Ureter (tissue), 1 donor: Measurements from ENCODE around the gene ZNF365. TPM values are rescaled to one million over a fixed set of nuclear protein-coding genes. Genes with fewer than 3 reads are reported as not detected.
"Not testable (repeated sequence)": the region's sequence is repeated elsewhere in the genome, so short reads cannot be mapped to it uniquely, and the experiment has no call there.

Experiments used
- DNase-seq: peaks from one replicate; pipeline ENCODE4 v3.0.0-alpha.2; 2020; ENCODE audit warnings: low spot score
- total RNA-seq: library from RNA; stranded (reverse); gene quantifications from one replicate; pipeline ENCODE4 v1.2.4, GENCODE V29; 2023
- donor health status: DM: yes; HTN: yes; CAD: no.

Gene ZNF365
- total RNA-seq, 1 donor from 2014 or later: 0.21 TPM

GRCh38 chr10:62377966-62378365 lies 3.8 kb downstream of the ZNF365 start:
- no peak for DNase-seq

- not testable (repeated sequence) for DNase-seq
These were observed 4.7 kb downstream of the ZNF365 start for GRCh38 chr10:62378877-62379276.

GRCh38 chr10:62379394-62379793 lies 5.2 kb downstream of the ZNF365 start:
- no peak for DNase-seq

DNA sequence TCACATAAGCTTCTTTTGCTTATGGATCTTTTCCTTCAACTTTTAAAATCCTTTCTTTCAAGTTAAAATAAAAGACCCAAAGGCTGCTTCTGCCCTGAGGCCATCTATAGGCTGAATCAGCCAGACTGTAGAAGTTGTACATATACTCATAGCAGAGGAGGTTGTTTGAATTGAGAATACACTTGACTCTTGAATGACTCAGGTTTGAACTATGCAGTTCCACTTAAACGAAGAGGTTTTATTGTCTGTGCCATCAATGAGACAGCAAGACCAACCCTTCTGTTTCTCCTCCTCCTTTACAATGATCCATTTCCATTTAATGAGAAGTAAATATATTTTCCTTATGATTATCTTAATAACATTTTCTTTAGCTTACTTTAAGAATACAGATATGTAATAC lies 5.8 kb downstream of the ZNF365 start:
- DNase-seq: no peak

GRCh38 chr10:62381385-62382102 lies 7.4 kb downstream of the ZNF365 start:
- DNase-seq: no peak

DNA sequence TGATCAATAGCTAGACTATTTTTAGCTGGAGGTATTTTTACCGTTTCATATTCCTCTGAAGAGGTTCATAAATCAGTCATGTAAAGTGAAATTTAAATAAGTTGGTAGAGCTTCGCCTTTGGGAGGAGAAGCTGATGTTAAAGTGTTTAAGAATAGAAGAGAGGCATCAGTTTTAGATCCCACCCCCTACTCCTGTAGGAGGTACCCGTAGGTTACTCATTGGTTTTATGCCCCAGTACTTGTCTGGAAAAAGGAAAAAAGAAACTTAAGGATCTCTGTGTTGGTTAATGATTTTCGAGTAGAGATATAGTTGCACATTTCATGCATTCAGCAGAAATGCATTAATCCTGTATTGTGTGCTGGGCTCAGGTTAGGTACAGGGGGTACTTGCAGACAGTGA lies 8.7 kb downstream of the ZNF365 start:
- DNase-seq: no peak

- no peak for DNase-seq
These were observed 9.9 kb downstream of the ZNF365 start for GRCh38 chr10:62384057-62384446.

DNA sequence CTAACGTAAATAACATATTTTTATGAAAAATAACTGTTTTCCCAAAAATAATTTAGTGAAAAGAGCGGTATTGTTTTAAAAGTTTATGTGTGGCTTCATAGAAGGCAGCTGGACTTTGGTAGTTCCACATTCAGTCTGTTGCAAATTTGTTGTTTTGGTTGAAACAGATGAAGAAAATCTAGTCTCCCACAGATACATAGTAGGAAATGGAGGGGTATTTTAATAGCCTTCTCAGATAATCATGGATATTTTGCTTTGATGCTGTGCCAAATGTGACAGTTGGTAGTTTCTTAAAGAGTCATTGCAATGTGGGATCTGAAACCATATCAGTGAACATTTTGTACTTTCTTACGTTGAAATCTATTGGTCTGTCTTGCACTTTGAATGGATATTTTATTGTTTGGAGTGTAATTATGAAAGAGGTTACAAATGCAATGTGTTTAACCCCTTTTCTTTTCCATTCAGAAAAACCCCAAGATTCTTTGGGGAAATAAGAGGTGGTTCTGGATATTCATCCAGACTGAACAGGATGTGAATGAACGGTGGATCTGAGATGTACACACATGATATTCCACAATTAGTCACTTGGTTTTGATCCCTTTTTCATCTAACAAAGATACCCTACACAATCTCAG lies 10.4 kb downstream of the ZNF365 start:
- DNase-seq: no peak

GRCh38 chr10:62386356-62387320 lies 12.5 kb downstream of the ZNF365 start:
- no peak for DNase-seq

DNA sequence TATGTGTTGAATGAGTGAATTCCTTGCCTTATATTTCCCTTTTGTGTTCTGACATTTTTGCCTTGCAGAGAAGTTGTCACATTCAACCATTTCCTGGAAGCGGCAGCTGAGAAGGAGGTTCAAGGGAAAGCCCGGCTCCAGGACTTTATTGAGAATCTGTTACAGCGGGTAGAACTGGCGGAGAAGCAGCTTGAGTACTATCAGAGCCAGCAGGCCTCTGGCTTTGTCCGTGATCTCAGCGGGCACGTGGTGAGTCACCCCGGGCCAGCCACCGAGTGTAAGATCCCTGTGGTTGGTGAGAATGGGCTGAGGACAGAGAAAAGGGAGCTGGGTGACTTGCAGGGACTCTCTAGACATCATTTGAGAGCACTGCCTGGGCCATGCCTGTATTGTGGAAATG lies 14.2 kb downstream of the ZNF365 start:
- DNase-seq: no peak

GRCh38 chr10:62390497-62391176 lies 16.5 kb downstream of the ZNF365 start:
- no peak for DNase-seq

DNA sequence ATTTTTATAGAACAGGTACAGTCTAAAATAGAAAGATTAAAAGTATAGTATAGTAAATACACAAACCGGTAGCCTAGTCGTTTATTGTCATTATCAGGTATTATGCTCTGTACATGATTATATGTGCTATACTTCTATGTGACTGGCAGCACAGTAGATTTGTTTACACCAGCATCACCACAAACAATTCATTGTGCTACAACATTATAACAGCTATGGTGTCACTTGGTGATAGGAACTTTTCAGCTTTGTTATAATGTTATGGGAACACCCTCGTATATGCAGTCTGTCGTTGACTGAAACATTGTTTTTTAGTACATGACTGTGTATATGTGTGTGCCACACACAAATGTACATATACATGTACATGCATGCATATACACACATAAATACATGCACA lies 19.1 kb downstream of the ZNF365 start:
- DNase-seq: no peak

DNA sequence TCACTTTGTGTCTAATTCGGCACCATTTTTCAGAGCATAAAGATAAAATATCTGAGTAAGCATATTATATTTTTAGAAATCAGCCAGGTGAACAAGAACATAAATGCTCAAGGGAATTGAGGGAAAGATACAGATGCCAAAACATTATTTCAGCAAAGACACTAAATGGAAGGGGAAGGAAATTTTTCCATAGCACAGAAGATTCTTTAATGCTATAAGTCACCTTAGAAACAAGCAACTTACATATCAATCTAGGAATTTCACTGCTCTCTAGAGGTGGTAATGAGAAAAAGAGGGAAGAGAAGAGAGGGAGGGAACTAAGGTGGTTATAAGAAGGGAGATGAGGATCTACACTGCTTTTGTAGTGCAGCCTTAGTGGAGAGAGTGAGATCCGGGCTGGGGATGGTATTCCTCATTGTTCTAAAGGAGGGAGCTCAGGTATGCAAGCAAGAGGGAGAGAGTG lies 20.4 kb downstream of the ZNF365 start:
- no peak for DNase-seq

DNA sequence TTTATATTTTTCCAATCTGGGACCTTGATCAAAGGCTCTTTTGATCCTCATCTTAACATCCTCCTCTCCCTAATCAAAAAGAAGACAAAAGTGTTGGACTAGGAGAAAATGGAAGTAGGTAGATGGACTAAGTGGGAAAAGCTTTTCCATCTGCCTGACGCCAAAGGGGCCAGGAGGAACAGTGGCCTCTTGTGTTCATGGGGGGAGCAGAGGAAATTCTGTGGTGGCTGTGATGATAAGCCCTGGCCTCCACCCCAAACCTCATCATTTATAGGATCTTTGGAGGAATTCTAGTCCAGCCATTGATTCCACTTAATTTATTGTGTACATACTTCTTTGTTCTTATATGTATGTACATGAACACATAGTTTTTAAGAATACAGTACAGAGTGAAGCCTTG lies 21.7 kb downstream of the ZNF365 start:
- no peak for DNase-seq

GRCh38 chr10:62396864-62397263 lies 22.7 kb downstream of the ZNF365 start:
- DNase-seq: no peak

GRCh38 chr10:62399211-62399610 lies 25.0 kb downstream of the ZNF365 start:
- no peak for DNase-seq

- DNase-seq: no peak
These were observed 28.3 kb downstream of the ZNF365 start for GRCh38 chr10:62402508-62402907.

DNA sequence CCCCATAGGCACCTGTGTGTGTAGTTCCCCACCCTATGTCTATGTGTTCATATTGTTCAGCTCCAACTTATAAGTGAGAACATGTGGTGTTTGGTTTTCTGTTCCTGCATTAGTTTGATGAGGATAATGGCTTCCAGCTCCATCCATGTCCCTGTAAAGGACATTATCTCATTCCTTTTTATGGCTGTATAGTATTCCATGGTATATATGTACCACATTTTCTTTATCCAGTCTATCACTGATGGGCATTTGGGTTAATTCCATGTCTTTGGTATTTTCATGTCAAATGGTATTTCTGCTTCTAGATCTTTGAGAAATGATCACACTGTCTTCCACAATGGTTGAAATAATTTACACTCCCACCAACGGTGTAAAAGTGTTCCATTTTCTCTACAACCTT lies 36.4 kb downstream of the ZNF365 start:
- DNase-seq: not testable (repeated sequence)

DNA sequence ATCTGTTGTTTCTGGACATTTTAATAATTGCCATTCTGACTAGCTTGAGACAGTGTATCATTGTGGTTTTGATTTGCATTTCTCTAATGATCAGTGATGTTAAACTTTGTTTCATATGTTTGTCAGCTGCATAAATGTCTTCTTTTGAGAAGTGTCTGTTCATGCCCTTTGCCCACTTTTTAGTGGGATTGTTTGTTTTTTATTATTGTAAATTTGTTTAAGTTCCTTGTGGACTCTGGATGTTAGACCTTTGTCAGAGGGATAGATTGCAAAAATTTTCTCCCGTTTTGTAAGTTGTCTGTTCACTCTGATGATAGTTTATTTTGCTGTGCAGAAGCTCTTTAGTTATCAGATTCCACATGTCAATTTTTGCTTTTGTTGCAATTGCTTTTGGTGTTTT lies 36.8 kb downstream of the ZNF365 start:
- DNase-seq: not testable (repeated sequence)

GRCh38 chr10:62413048-62413447 lies 38.9 kb downstream of the ZNF365 start:
- no peak for DNase-seq

- no peak for DNase-seq
These were observed 39.5 kb downstream of the ZNF365 start for GRCh38 chr10:62413652-62414051.

DNA sequence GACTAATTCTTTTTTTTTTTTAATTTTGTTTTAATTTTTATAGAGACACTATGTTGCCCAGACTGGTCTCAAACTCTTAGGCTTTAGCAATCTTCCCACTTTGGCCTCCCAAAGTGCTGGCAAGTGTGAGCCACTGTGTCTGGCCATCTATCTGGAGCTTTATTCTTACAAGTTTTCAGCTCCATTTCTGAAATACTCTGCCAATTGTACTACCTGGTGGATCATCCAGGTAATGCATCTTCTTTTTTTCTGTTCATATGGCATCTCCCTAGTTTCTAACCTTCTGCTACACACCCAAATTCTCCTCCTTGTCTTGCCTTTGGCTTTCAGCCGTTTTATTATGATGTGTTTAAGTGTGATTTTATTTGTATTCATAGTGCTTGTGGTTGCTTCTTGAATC lies 40.2 kb downstream of the ZNF365 start:
- DNase-seq: no peak
